Measurements from ENCODE around the gene CD72. TPM values are rescaled to one million over a fixed set of nuclear protein-coding genes. Genes with fewer than 3 reads are reported as not detected.

CD72 gene
- total RNA-seq, 1 donor from 2014 or later: 4.9 TPM

- peaks cover 4% of the 10 kb centered on the region for H3K36me3 Mint-ChIP-seq (ENCODE audit: unreplicated experiment)
- peak within 1 kb of the TSS; percentile 80 for H3K4me3 Mint-ChIP-seq (ENCODE audit: unreplicated experiment)
- peaks cover 6% of the 10 kb centered on the region for H3K4me1 Mint-ChIP-seq (ENCODE audit: low read depth, unreplicated experiment)
- TF ChIP-seq CTCF (IDR thresholded peaks at IDR 0.05; ENCODE audit: partially characterized antibody, unreplicated experiment): no peak
- H3K27me3 Mint-ChIP-seq (ENCODE audit: unreplicated experiment): peaks cover 7% of the 10 kb centered on the region
- H3K9me3 Mint-ChIP-seq (ENCODE audit: unreplicated experiment): peaks cover 1% of the 10 kb centered on the region
- no peak within 1 kb of the TSS for H3K27ac Mint-ChIP-seq (ENCODE audit: unreplicated experiment)
- peak; percentile 91 for DNase-seq
Measured at GRCh38 chr9:35664531-35665470, 46.6 kb upstream of the CD72 start, which contains the start of gene ARHGEF39. TSS of gene ARHGEF39 (minus strand) at chr9:35665195. CDS start at chr9:35665169, 26 bp downstream.

GRCh38 chr9:35662437-35662836, 44.2 kb upstream of the CD72 start:
- Mint-ChIP-seq H3K27ac (ENCODE audit: unreplicated experiment) (no peak overlapping the region), H3K4me1 (ENCODE audit: low read depth, unreplicated experiment) (peaks cover 14% of the 10 kb centered on the region), H3K36me3 (ENCODE audit: unreplicated experiment) (peaks cover 3% of the 10 kb centered on the region), H3K27me3 (ENCODE audit: unreplicated experiment) (peaks cover 10% of the 10 kb centered on the region), H3K4me3 (ENCODE audit: unreplicated experiment) (peak overlapping the region; percentile 22), H3K9me3 (ENCODE audit: unreplicated experiment) (peaks cover 11% of the 10 kb centered on the region)
- TF ChIP-seq CTCF (IDR thresholded peaks at IDR 0.05; ENCODE audit: partially characterized antibody, unreplicated experiment): no peak
- DNase-seq: no peak

DNA sequence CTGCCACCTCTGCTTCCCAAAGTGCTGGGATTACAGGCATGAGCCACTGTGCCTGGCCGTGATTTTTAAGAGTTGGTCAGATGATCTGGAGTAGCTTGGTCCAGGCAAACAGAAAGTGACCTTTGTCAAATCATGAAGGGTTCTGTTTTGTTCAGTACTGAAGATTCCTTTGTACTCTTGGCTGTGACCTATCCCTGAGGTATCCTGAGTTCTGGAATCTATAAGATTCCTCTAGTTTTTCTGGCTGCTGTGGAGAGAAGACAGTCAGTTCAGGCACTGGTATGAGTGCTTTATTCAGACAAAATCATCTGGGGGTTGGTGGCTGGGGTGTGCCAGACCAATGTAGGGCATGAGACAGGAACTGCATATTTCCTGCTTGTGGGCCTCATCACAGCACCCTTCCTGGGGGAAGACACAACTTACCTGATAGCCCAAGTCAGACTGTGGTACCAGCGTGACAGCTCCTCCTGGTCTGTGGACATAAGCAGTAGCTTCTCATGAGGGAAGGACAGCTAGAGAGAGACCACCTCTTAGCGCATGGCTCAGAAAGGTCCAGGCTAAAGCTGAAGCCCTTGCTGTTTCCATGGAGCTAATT, 43.6 kb upstream of the CD72 start:
- peaks cover 16% of the 10 kb centered on the region for H3K9me3 Mint-ChIP-seq (ENCODE audit: unreplicated experiment)
- H3K27ac Mint-ChIP-seq (ENCODE audit: unreplicated experiment): no peak overlapping the region
- TF ChIP-seq CTCF (IDR thresholded peaks at IDR 0.05; ENCODE audit: partially characterized antibody, unreplicated experiment): no peak
- peaks cover 15% of the 10 kb centered on the region for H3K27me3 Mint-ChIP-seq (ENCODE audit: unreplicated experiment)
- no peak for DNase-seq
- no peak overlapping the region for H3K4me3 Mint-ChIP-seq (ENCODE audit: unreplicated experiment)
- peaks cover 14% of the 10 kb centered on the region for H3K4me1 Mint-ChIP-seq (ENCODE audit: low read depth, unreplicated experiment)
- H3K36me3 Mint-ChIP-seq (ENCODE audit: unreplicated experiment): no peaks in the 10 kb centered on the region

GRCh38 chr9:35660966-35661415, 42.8 kb upstream of the CD72 start:
- Mint-ChIP-seq H3K27ac (ENCODE audit: unreplicated experiment) (peak overlapping the region; percentile 64), H3K4me1 (ENCODE audit: low read depth, unreplicated experiment) (peaks cover 14% of the 10 kb centered on the region)
- DNase-seq: no peak

More at GRCh38 chr9:35660966-35661415, 42.8 kb upstream of the CD72 start:
- no peak for TF ChIP-seq CTCF (IDR thresholded peaks at IDR 0.05; ENCODE audit: partially characterized antibody, unreplicated experiment)
- Mint-ChIP-seq H3K27me3 (ENCODE audit: unreplicated experiment) (peaks cover 16% of the 10 kb centered on the region), H3K9me3 (ENCODE audit: unreplicated experiment) (peaks cover 21% of the 10 kb centered on the region), H3K4me3 (ENCODE audit: unreplicated experiment) (peak overlapping the region; percentile 38), H3K36me3 (ENCODE audit: unreplicated experiment) (no peaks in the 10 kb centered on the region)
